Fibroblast of the aortic adventitia (primary cell): ENCODE measurements around the gene ARG2. TPM values are rescaled to one million over a fixed set of nuclear protein-coding genes. Genes with fewer than 3 reads are reported as not detected.

Experiments used
- DNase-seq: peaks from one replicate; pipeline ENCODE4 v3.0.0-alpha.2; 2010; ENCODE audit warnings: low read depth
- H3K4me3 ChIP-seq: 2 replicates; pipeline ENCODE4 v1.5.1; 2011; ENCODE audit warnings: low read depth, mild to moderate bottlenecking, control low read depth, low read length, moderate library complexity
- CTCF ChIP-seq: IDR thresholded peaks from 2 replicates; pipeline ENCODE4 v1.5.1; 2011; ENCODE audit warnings: mild to moderate bottlenecking, low read length, control low read depth, inconsistent platforms; ENCODE audit not compliant: insufficient read depth
- total RNA-seq: library from RNA; depleted of rRNA; stranded (reverse); fragments of >200 nt; gene quantifications from 2 replicates; pipeline ENCODE4 v1.2.3, GENCODE V29; 2012; ENCODE audit warnings: low replicate concordance

ARG2 gene
- total RNA-seq, 1 donor = 7.0 TPM

- H3K4me3 ChIP-seq = no peak overlapping the region
- no peak for TF ChIP-seq CTCF
- DNase-seq = no peak
Observed at GRCh38 chr14:67602076-67602475, 17.6 kb upstream of the ARG2 start.

- TF ChIP-seq CTCF = no peak
- H3K4me3 ChIP-seq = no peak overlapping the region
- no peak for DNase-seq
Observed at GRCh38 chr14:67602995-67603545, 16.6 kb upstream of the ARG2 start.

GRCh38 chr14:67607646-67608045 is 12.1 kb upstream of the ARG2 start:
- H3K4me3 ChIP-seq = no peak overlapping the region
- no peak for TF ChIP-seq CTCF
- no peak for DNase-seq

- no peak for TF ChIP-seq CTCF
- H3K4me3 ChIP-seq = no peak overlapping the region
- no peak for DNase-seq
Observed at GRCh38 chr14:67609642-67610310, 9.9 kb upstream of the ARG2 start.

GRCh38 chr14:67610491-67610890 is 9.2 kb upstream of the ARG2 start:
- no peak overlapping the region for H3K4me3 ChIP-seq
- DNase-seq = no peak
- TF ChIP-seq CTCF = no peak

GRCh38 chr14:67618617-67619063 is 1.1 kb upstream of the ARG2 start:
- H3K4me3 ChIP-seq = no peak overlapping the region
- TF ChIP-seq CTCF = peak; percentile 74
- DNase-seq = peak; percentile 88

GRCh38 chr14:67620217-67620785 is 581 bp downstream of the ARG2 start:
- peak overlapping the region; percentile 72 for H3K4me3 ChIP-seq
- peak; percentile 13 for DNase-seq
- TF ChIP-seq CTCF = no peak
